ENCODE data around the gene DLG2.

Gene DLG2

GRCh38 chr11:84612645-84613044 lies 1014.5 kb downstream of the DLG2 start:
- no peak for DNase-seq

- DNase-seq, result no peak
Observed at GRCh38 chr11:84608837-84609196, 1018.3 kb downstream of the DLG2 start.

- DNase-seq, result no peak
Observed at GRCh38 chr11:84607975-84608836, 1018.9 kb downstream of the DLG2 start.

GRCh38 chr11:84594602-84595001 lies 1032.5 kb downstream of the DLG2 start:
- DNase-seq, result no peak

GRCh38 chr11:84590106-84590505 lies 1037.0 kb downstream of the DLG2 start:
- DNase-seq, result no peak

- DNase-seq, result no peak
Observed at GRCh38 chr11:84588131-84588829, 1038.9 kb downstream of the DLG2 start.

- DNase-seq, result no peak
Observed at GRCh38 chr11:84583106-84583505, 1044.0 kb downstream of the DLG2 start.

GRCh38 chr11:84581083-84581482 lies 1046.1 kb downstream of the DLG2 start:
- DNase-seq, result no peak

GRCh38 chr11:84580428-84580827 lies 1046.7 kb downstream of the DLG2 start:
- DNase-seq, result no peak

- DNase-seq, result no peak
Observed at GRCh38 chr11:84573868-84574267, 1053.3 kb downstream of the DLG2 start.

- DNase-seq, result no peak
Observed at GRCh38 chr11:84566671-84567070, 1060.5 kb downstream of the DLG2 start.

- no peak for DNase-seq
Observed at GRCh38 chr11:84564867-84565184, 1062.3 kb downstream of the DLG2 start.

- DNase-seq, result peak; percentile 97
Observed at GRCh38 chr11:84564180-84564866, 1062.8 kb downstream of the DLG2 start.

GRCh38 chr11:84563356-84563755 lies 1063.8 kb downstream of the DLG2 start:
- DNase-seq, result no peak

- no peak for DNase-seq
Observed at GRCh38 chr11:84560206-84560605, 1066.9 kb downstream of the DLG2 start.

- DNase-seq, result peak; percentile 44
Observed at GRCh38 chr11:84558085-84558905, 1068.8 kb downstream of the DLG2 start.

- DNase-seq, result no peak
Observed at GRCh38 chr11:84552791-84553190, 1074.4 kb downstream of the DLG2 start.

- no peak for DNase-seq
Observed at GRCh38 chr11:84549217-84549616, 1077.9 kb downstream of the DLG2 start.

- no peak for DNase-seq
Observed at GRCh38 chr11:84544566-84544965, 1082.6 kb downstream of the DLG2 start.

GRCh38 chr11:84543367-84544159 lies 1083.6 kb downstream of the DLG2 start:
- DNase-seq, result no peak

- DNase-seq, result no peak
Observed at GRCh38 chr11:84541731-84542340, 1085.3 kb downstream of the DLG2 start.

- DNase-seq, result no peak
Observed at GRCh38 chr11:84536456-84536855, 1090.7 kb downstream of the DLG2 start.

All from kidney glomerular epithelial cell (primary cell).